GM23338 (cell line): Measurements from ENCODE around the gene PCSK4. TPM values are rescaled to one million over a fixed set of nuclear protein-coding genes. Genes with fewer than 3 reads are reported as not detected.

Source experiments
- ATAC-seq: fragments of 200-7000 bp; cut with Tn5 transposase; 3 replicates; pipeline ENCODE4 v1.9.1; 2020
- DNase-seq: peaks from one replicate; pipeline ENCODE4 v3.0.0-alpha.2; 2015; ENCODE audit warnings: low spot score
- H2AFZ ChIP-seq: fragments of 200-600 bp; sonication (generic); 2 replicates; pipeline ENCODE4 v1.8.0; 2016; ENCODE audit warnings: antibody characterized with exemption, mild to moderate bottlenecking, moderate library complexity
- H3F3A ChIP-seq: fragments of 200-600 bp; sonication (generic); replicated peaks from 2 replicates; pipeline ENCODE4 v1.8.0; 2017; ENCODE audit warnings: antibody characterized with exemption, mixed run types, low read depth
- H3K27ac ChIP-seq: fragments of 200-600 bp; sonication (generic); 2 replicates; pipeline ENCODE4 v1.6.1; 2016; ENCODE audit warnings: low read depth
- H3K27me3 ChIP-seq: fragments of 200-600 bp; sonication (generic); 2 replicates; pipeline ENCODE4 v1.8.0; 2016; ENCODE audit warnings: mild to moderate bottlenecking, mixed run types, moderate library complexity; ENCODE audit not compliant: insufficient read depth
- H3K36me3 ChIP-seq: fragments of 200-600 bp; sonication (generic); 2 replicates; pipeline ENCODE4 v1.8.0; 2016; ENCODE audit warnings: mild to moderate bottlenecking; ENCODE audit not compliant: insufficient read depth
- H3K4me1 ChIP-seq: fragments of 200-600 bp; sonication (generic); 2 replicates; pipeline ENCODE4 v1.8.0; 2016; ENCODE audit warnings: mild to moderate bottlenecking, moderate library complexity; ENCODE audit not compliant: insufficient read depth
- H3K4me2 ChIP-seq: fragments of 200-600 bp; sonication (generic); 2 replicates; pipeline ENCODE4 v1.7.1; 2017; ENCODE audit warnings: mixed run types
- H3K4me3 ChIP-seq: fragments of 200-600 bp; sonication (generic); 2 replicates; pipeline ENCODE4 v1.6.1; 2016; ENCODE audit warnings: mixed run types
- H3K79me2 ChIP-seq: fragments of 200-600 bp; sonication (generic); replicated peaks from 2 replicates; pipeline ENCODE4 v1.8.0; 2017; ENCODE audit warnings: mild to moderate bottlenecking; ENCODE audit not compliant: insufficient read depth
- H3K9me2 ChIP-seq: fragments of 200-600 bp; sonication (generic); 2 replicates; pipeline ENCODE4 v1.8.0; 2017; ENCODE audit not compliant: insufficient read depth
- H4K20me1 ChIP-seq: fragments of 200-600 bp; sonication (generic); replicated peaks from 2 replicates; pipeline ENCODE4 v1.8.0; 2017; ENCODE audit warnings: mild to moderate bottlenecking; ENCODE audit not compliant: insufficient read depth
- H3K27ac Mint-ChIP-seq: 2 replicates; pipeline ENCODE4 v1.8.0; 2020; ENCODE audit warnings: inconsistent platforms, mild to moderate bottlenecking, moderate library complexity, mixed read lengths
- H3K27me3 Mint-ChIP-seq: 3 replicates; pipeline ENCODE4 v1.8.0; 2022; ENCODE audit warnings: low read depth, mild to moderate bottlenecking, moderate library complexity, mixed read lengths, inconsistent platforms; ENCODE audit not compliant: insufficient read depth, poor library complexity
- H3K36me3 Mint-ChIP-seq: 3 replicates; pipeline ENCODE4 v1.8.0; 2021; ENCODE audit warnings: low read depth, mild to moderate bottlenecking, inconsistent platforms, moderate library complexity, mixed read lengths
- H3K4me1 Mint-ChIP-seq: 3 replicates; pipeline ENCODE4 v1.8.0; 2020; ENCODE audit warnings: mild to moderate bottlenecking, inconsistent platforms, mixed read lengths
- H3K4me3 Mint-ChIP-seq: 3 replicates; pipeline ENCODE4 v1.8.0; 2021; ENCODE audit warnings: moderate library complexity, mild to moderate bottlenecking, inconsistent platforms, mixed read lengths
- H3K9me3 Mint-ChIP-seq: 3 replicates; pipeline ENCODE4 v1.8.0; 2020; ENCODE audit warnings: moderate library complexity, mild to moderate bottlenecking, inconsistent platforms, mixed read lengths
- CREB1 ChIP-seq: fragments of 250-450 bp; sonication (Bioruptor Pico); IDR thresholded peaks from 2 replicates; pipeline ENCODE4 v1.5.0; 2020; ENCODE audit warnings: low read depth, mild to moderate bottlenecking, moderate library complexity
- CTCF ChIP-seq, 2 experiments: fragments of 200-600 bp in 1 of 2; sonication (generic) in 1 of 2; conservative IDR thresholded peaks; 2 replicates each; pipeline versions ENCODE4 v1.5.1 to v1.6.1; 2016 to 2017; ENCODE audit warnings: antibody characterized with exemption in 2 of 2, low read depth in 2 of 2, mild to moderate bottlenecking in 2 of 2, moderate library complexity in 1 of 2
- EZH2 ChIP-seq: fragments of 200-600 bp; sonication (generic); IDR thresholded peaks from one replicate; pipeline ENCODE4 v1.8.0; 2017; ENCODE audit warnings: antibody characterized with exemption, mild to moderate bottlenecking, low read depth; ENCODE audit not compliant: unreplicated experiment
- EZH2phosphoT487 ChIP-seq: fragments of 200-600 bp; sonication (generic); IDR thresholded peaks from one replicate; pipeline ENCODE4 v1.8.1; 2018; ENCODE audit warnings: antibody characterized with exemption; ENCODE audit not compliant: unreplicated experiment
- JUNB ChIP-seq: IDR thresholded peaks from one replicate; pipeline ENCODE4 v1.6.1; 2016; ENCODE audit warnings: antibody characterized with exemption; ENCODE audit not compliant: unreplicated experiment
- NANOG ChIP-seq: IDR thresholded peaks from 2 replicates; pipeline ENCODE4 v1.6.1; 2016; ENCODE audit warnings: antibody characterized with exemption, borderline replicate concordance
- POLR2AphosphoS5 ChIP-seq: IDR thresholded peaks from 2 replicates; pipeline ENCODE4 v1.6.1; 2016; ENCODE audit warnings: antibody characterized with exemption, low read depth
- REST ChIP-seq: IDR thresholded peaks from one replicate; pipeline ENCODE4 v1.6.1; 2018; ENCODE audit warnings: antibody characterized with exemption; ENCODE audit not compliant: unreplicated experiment
- STAT1 ChIP-seq: IDR thresholded peaks from one replicate; pipeline ENCODE4 v1.6.1; 2016; ENCODE audit warnings: antibody characterized with exemption; ENCODE audit not compliant: unreplicated experiment
- ZNF114 ChIP-seq: fragments of 250-450 bp; sonication (Bioruptor Pico); IDR thresholded peaks from 2 replicates; pipeline ENCODE4 v1.5.0; 2020; ENCODE audit warnings: mild to moderate bottlenecking, moderate library complexity
- ZNF331 ChIP-seq: fragments of 250-450 bp; sonication (Bioruptor Pico); IDR thresholded peaks from 2 replicates; pipeline ENCODE4 v1.5.0; 2020; ENCODE audit warnings: low read depth, mild to moderate bottlenecking, moderate library complexity
- polyA plus RNA-seq: library from polyadenylated mRNA; unstranded; fragments of >200 nt; fragmentation: Nextera tagmentation; extraction: Ambion mirVana; gene quantifications from 2 replicates; pipeline ENCODE4 v1.2.1, GENCODE V29; 2016
- total RNA-seq: library from RNA; depleted of rRNA; stranded (reverse); fragments of >200 nt; shearing (Covaris generic); gene quantifications from 2 replicates; pipeline ENCODE4 v1.2.3, GENCODE V29; 2014
- TF ChIP-seq, protein P1 (sequence below): IDR thresholded peaks from 2 replicates; pipeline ENCODE4 v1.6.1; 2016; ENCODE audit warnings: antibody characterized with exemption
- TF ChIP-seq, protein P2 (sequence below): fragments of 250-450 bp; sonication (Bioruptor Pico); IDR thresholded peaks from 2 replicates; pipeline ENCODE4 v1.5.0; 2020; ENCODE audit warnings: mild to moderate bottlenecking, moderate library complexity

The PCSK4 gene
- total and polyA plus RNA-seq, 2 experiments from 2014 or later = 3.8 to 15.1 TPM

DNA sequence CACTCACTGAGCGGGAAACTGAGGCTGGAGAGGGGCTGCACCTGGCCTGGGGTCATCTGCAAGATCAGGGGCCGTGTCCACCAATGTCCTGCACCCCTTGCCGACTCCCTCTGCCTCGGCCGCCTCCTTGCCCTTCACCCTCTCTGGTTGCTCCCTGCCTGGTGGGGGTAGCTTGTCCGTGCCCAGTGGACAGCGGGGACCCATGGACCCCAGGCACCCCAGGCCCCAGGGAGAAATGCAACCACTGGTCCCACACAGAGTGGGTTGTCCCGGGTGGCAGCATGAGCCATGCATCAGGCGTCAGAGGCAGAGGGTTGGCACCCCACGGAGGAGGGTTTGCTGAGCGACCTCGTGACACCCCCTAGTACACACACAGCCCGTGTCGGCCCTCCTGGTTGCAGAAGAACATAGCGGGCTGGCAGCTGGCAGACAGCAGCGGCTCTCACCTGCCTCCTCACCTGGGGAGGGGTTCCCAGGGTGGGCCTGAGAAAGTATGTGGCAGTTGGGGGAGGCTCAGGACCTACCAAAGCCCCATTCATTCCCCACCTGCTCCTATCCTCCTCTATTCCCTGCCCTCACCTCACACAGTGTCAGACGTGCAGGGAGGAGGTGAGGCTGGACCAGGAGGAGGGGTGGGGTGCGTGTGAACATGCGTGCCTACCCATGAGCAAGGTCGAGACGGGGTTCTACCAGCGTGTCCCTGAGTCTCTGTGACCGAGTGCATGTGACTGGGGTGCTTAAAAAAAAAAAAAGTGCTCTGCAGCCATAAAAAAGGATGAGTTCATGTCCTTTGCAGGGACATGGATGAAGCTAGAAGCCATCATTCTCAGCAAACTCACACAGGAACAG is 14.0 kb upstream of the PCSK4 start:
- H3F3A ChIP-seq = peaks cover 12% of the 10 kb centered on the region; the same call in 1 of the 2 replicates
- peaks cover 18% of the 10 kb centered on the region for H3K27me3 ChIP-seq
- peak overlapping the region; percentile 43; the same call in 1 of the 2 replicates for H3K4me3 ChIP-seq
- DNase-seq (no peak), ATAC-seq (no peak)
- Mint-ChIP-seq H3K36me3 (no peaks in the 10 kb centered on the region; the same call in 2 of the 3 replicates), H3K27ac (no peak overlapping the region), H3K9me3 (peaks cover 26% of the 10 kb centered on the region), H3K4me3 (peak overlapping the region; percentile 55; the same call in 2 of the 3 replicates), H3K4me1 (peaks cover 2% of the 10 kb centered on the region), H3K27me3 (peaks cover 33% of the 10 kb centered on the region)
- H3K4me2 ChIP-seq = peak overlapping the region; percentile 71
- no peak overlapping the region for H3K27ac ChIP-seq
- H3K4me1 ChIP-seq = 0 out of 2 replicates have a peak, but pooled peaks cover 5% of the 10 kb centered on the region
- no peak overlapping the region for H2AFZ ChIP-seq
- H3K36me3 ChIP-seq = no peaks in the 10 kb centered on the region
- H3K9me2 ChIP-seq = no peaks in the 10 kb centered on the region
- no peaks in the 10 kb centered on the region for H4K20me1 ChIP-seq
- H3K79me2 ChIP-seq = no peaks in the 10 kb centered on the region
- TF ChIP-seq EZH2 (no peak), STAT1 (no peak), NANOG (no peak), CREB1 (CRISPR knock-in tag) (no peak), ZNF331 (CRISPR knock-in tag) (no peak), REST (no peak), CTCF (conservative IDR thresholded peaks at IDR 0.05; ENCODE audit: low read depth in 2 of 2) (no peak), JUNB (no peak), ZNF114 (CRISPR knock-in tag) (no peak), POLR2AphosphoS5 (no peak), EZH2phosphoT487 (no peak)
- TF ChIP-seq, protein P1, sequence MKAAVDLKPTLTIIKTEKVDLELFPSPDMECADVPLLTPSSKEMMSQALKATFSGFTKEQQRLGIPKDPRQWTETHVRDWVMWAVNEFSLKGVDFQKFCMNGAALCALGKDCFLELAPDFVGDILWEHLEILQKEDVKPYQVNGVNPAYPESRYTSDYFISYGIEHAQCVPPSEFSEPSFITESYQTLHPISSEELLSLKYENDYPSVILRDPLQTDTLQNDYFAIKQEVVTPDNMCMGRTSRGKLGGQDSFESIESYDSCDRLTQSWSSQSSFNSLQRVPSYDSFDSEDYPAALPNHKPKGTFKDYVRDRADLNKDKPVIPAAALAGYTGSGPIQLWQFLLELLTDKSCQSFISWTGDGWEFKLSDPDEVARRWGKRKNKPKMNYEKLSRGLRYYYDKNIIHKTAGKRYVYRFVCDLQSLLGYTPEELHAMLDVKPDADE = no peak
- TF ChIP-seq, protein P2, sequence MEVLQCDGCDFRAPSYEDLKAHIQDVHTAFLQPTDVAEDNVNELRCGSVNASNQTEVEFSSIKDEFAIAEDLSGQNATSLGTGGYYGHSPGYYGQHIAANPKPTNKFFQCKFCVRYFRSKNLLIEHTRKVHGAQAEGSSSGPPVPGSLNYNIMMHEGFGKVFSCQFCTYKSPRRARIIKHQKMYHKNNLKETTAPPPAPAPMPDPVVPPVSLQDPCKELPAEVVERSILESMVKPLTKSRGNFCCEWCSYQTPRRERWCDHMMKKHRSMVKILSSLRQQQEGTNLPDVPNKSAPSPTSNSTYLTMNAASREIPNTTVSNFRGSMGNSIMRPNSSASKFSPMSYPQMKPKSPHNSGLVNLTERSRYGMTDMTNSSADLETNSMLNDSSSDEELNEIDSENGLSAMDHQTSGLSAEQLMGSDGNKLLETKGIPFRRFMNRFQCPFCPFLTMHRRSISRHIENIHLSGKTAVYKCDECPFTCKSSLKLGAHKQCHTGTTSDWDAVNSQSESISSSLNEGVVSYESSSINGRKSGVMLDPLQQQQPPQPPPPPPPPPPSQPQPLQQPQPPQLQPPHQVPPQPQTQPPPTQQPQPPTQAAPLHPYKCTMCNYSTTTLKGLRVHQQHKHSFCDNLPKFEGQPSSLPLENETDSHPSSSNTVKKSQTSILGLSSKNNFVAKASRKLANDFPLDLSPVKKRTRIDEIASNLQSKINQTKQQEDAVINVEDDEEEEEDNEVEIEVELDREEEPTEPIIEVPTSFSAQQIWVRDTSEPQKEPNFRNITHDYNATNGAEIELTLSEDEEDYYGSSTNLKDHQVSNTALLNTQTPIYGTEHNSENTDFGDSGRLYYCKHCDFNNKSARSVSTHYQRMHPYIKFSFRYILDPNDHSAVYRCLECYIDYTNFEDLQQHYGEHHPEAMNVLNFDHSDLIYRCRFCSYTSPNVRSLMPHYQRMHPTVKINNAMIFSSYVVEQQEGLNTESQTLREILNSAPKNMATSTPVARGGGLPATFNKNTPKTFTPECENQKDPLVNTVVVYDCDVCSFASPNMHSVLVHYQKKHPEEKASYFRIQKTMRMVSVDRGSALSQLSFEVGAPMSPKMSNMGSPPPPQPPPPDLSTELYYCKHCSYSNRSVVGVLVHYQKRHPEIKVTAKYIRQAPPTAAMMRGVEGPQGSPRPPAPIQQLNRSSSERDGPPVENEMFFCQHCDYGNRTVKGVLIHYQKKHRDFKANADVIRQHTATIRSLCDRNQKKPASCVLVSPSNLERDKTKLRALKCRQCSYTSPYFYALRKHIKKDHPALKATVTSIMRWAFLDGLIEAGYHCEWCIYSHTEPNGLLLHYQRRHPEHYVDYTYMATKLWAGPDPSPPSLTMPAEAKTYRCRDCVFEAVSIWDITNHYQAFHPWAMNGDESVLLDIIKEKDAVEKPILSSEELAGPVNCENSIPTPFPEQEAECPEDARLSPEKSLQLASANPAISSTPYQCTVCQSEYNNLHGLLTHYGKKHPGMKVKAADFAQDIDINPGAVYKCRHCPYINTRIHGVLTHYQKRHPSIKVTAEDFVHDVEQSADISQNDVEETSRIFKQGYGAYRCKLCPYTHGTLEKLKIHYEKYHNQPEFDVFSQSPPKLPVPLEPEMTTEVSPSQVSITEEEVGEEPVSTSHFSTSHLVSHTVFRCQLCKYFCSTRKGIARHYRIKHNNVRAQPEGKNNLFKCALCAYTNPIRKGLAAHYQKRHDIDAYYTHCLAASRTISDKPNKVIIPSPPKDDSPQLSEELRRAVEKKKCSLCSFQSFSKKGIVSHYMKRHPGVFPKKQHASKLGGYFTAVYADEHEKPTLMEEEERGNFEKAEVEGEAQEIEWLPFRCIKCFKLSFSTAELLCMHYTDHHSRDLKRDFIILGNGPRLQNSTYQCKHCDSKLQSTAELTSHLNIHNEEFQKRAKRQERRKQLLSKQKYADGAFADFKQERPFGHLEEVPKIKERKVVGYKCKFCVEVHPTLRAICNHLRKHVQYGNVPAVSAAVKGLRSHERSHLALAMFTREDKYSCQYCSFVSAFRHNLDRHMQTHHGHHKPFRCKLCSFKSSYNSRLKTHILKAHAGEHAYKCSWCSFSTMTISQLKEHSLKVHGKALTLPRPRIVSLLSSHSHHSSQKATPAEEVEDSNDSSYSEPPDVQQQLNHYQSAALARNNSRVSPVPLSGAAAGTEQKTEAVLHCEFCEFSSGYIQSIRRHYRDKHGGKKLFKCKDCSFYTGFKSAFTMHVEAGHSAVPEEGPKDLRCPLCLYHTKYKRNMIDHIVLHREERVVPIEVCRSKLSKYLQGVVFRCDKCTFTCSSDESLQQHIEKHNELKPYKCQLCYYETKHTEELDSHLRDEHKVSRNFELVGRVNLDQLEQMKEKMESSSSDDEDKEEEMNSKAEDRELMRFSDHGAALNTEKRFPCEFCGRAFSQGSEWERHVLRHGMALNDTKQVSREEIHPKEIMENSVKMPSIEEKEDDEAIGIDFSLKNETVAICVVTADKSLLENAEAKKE (CRISPR knock-in tag) = no peak
